ENCODE data around the gene OR10A5. TPM values are rescaled to one million over a fixed set of nuclear protein-coding genes. Genes with fewer than 3 reads are reported as not detected.

Gene OR10A5
- total and polyA plus RNA-seq, 2 of the 8 experiments (the other 6 are each of a cell fraction or from before 2014, with no cell fraction given), result not detected

- Histone ChIP-seq H2BK5ac (ENCODE audit: low read depth, low read length) (no peak overlapping the region), H2AFZ (ENCODE audit: low read length) (no peak overlapping the region), H3K23ac (ENCODE audit: insufficient read length) (no peak overlapping the region), H4K20me1 (replicated peaks in 1 of 2; ENCODE audit: control insufficient read depth in 1 of 2, insufficient read depth in 2 of 2, low read length in 2 of 2) (no peaks in the 10 kb centered on the region), H3K56ac (replicated peaks; ENCODE audit: insufficient read length, low read depth, low read length) (no peak overlapping the region), H3K4ac (replicated peaks; ENCODE audit: insufficient read length, low read depth, low read length) (no peak overlapping the region), H3K4me1 (replicated peaks in 1 of 4; ENCODE audit: control insufficient read depth in 3 of 4, insufficient read depth in 4 of 4, low read length in 3 of 4) (peaks cover 0 to 8% (median 2%) of the 10 kb centered on the region in 4 experiments; a peak in 3 of 7 replicates), H3K79me1 (ENCODE audit: low read depth, low read length) (no peaks in the 10 kb centered on the region), H3K14ac (ENCODE audit: insufficient read length) (no peak overlapping the region), H2BK12ac (ENCODE audit: low read depth, low read length) (no peak overlapping the region), H2AK5ac (ENCODE audit: low read depth, low read length) (no peak overlapping the region), H3K9ac (replicated peaks in 1 of 4; ENCODE audit: extremely low read depth in 1 of 4, low read depth in 3 of 4, low read length in 3 of 4) (no peak overlapping the region), H3K27ac (ENCODE audit: low read depth, low read length) (0 out of 2 replicates have a peak overlapping the region, but pooled peaks have one; percentile 9), H3K27me3 (replicated peaks in 1 of 4; ENCODE audit: control insufficient read depth in 3 of 4, extremely low read depth in 1 of 4, insufficient read depth in 3 of 4, low read length in 3 of 4) (no peaks in the 10 kb centered on the region), H3K18ac (ENCODE audit: extremely low read depth, low read length) (no peak overlapping the region), H3K79me2 (ENCODE audit: control insufficient read depth in 1 of 2, insufficient read depth in 2 of 2, low read length in 2 of 2) (no peaks in the 10 kb centered on the region), H3K9me3 (ENCODE audit: insufficient read depth in 2 of 2, low read depth in 1 of 2, low read length in 1 of 2) (no peaks in the 10 kb centered on the region; a peak in 1 of 4 replicates), H4K5ac (ENCODE audit: insufficient read length, low read depth, low read length) (no peak overlapping the region), H3K4me2 (ENCODE audit: insufficient read depth in 1 of 2, low read depth in 2 of 2, low read length in 2 of 2) (no peak overlapping the region), H3K23me2 (ENCODE audit: low read depth, low read length) (no peaks in the 10 kb centered on the region), H3K4me3 (ENCODE audit: extremely low read depth in 1 of 4, insufficient read depth in 2 of 4, low read depth in 3 of 4, low read length in 4 of 4) (no peak overlapping the region), H3K36me3 (ENCODE audit: control insufficient read depth in 2 of 4, insufficient read depth in 4 of 4, low read length in 3 of 4) (no peaks in the 10 kb centered on the region), H2BK15ac (ENCODE audit: low read length) (no peak overlapping the region), H4K91ac (replicated peaks; ENCODE audit: insufficient read length, low read length) (no peak overlapping the region), H4K8ac (ENCODE audit: extremely low read depth, insufficient read depth, low read length) (no peak overlapping the region), H2BK20ac (ENCODE audit: low read length) (0 out of 2 replicates have a peak overlapping the region, but pooled peaks have one; percentile 6), H2BK120ac (replicated peaks; ENCODE audit: low read depth, low read length) (no peak overlapping the region)
- FAIRE-seq, result no peak
- 94% methylated on average over 5 of the region's 5 CpGs; no CpG with 5 or more reads in 1 of the 2 experiments for WGBS, 2 experiments (ENCODE audit: extremely low coverage in 1 of 2, insufficient coverage in 1 of 2, insufficient read length in 1 of 2, insufficient replicate concordance in 2 of 2, low coverage in 1 of 2, low lambda C conversion rate in 2 of 2, missing lambda C conversion rate in 1 of 2)
- DNase-seq (ENCODE audit: low read depth in 1 of 2, low spot score in 2 of 2), result no peak
- POLR2A ChIA-PET (ENCODE audit: partially characterized antibody), result no interaction called here
- TF ChIP-seq BCL11A (IDR thresholded peaks at IDR 0.05; ENCODE audit: low read depth in 2 of 2, low read length in 2 of 2) (no peak), RAD21 (IDR thresholded peaks at IDR 0.05 in 1 of 2, conservative IDR thresholded peaks at IDR 0.05 in 1 of 2; ENCODE audit: low read depth in 2 of 2, low read length in 2 of 2) (no peak), TAF7 (optimal IDR thresholded peaks at IDR 0.05; ENCODE audit: borderline replicate concordance, low read depth, low read length) (no peak), CHD2 (IDR thresholded peaks at IDR 0.05; ENCODE audit: low read length) (no peak), USF2 (IDR thresholded peaks at IDR 0.05; ENCODE audit: low read length) (no peak), CREB1 (IDR thresholded peaks at IDR 0.05) (no peak), CEBPB (IDR thresholded peaks at IDR 0.05; ENCODE audit: low read depth, low read length) (no peak), KDM1A (IDR thresholded peaks at IDR 0.05; ENCODE audit: borderline replicate concordance, low read length) (no peak), POU5F1 (IDR thresholded peaks at IDR 0.05; ENCODE audit: low read depth, low read length) (no peak)
- TF ChIP-seq, protein P1, sequence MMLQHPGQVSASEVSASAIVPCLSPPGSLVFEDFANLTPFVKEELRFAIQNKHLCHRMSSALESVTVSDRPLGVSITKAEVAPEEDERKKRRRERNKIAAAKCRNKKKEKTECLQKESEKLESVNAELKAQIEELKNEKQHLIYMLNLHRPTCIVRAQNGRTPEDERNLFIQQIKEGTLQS (IDR thresholded peaks at IDR 0.05; ENCODE audit: insufficient read depth, low read depth, low read length), result no peak
- CTCF ChIA-PET (ENCODE audit: partially characterized antibody), result no interaction called here
Measured at GRCh38 chr11:6844356-6844755, 1.1 kb upstream of the OR10A5 start.

Data from H1 (cell line).